Measurements from ENCODE around the gene OR2A42.
"Not testable (repeated sequence)": the region's sequence is repeated elsewhere in the genome, so short reads cannot be mapped to it uniquely, and the experiment has no call there.

Gene OR2A42

GRCh38 chr7:144239365-144239764, at the start of gene OR2A42:
Gene OR2A42 (minus strand): TSS chr7:144239605. CDS start chr7:144232843, 6,762 bp downstream.
- DNase-seq: not testable (repeated sequence)

DNA sequence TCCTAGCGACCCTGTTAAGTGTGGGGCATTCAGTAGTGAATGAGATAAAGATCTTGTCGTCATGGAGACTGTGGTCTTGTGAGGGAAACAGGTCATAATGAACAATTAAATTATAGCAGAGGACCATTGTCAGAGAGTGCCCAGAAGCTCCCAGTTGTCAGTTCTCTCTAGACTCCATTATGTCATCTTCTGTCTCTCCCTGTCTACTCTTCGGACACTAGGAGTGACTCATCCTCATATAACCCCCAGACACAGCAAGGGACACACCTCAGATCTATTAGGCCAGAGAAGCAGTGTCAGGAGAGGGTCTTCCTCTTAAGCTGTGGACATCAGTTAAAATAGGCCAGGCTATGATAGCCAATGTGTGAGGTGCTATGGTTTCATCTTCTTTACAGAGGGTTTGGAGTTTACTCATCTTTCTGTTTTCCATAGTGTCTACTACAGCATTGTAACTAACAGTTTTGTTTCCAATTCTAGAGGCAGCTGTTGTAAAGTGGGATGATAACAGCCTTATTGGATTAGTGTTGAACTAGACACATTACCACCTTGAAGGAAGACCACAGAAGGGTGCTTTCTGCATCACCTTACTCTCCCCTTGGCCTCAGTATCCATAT, 47.9 kb upstream of the OR2A42 start:
- DNase-seq: not testable (repeated sequence)

GRCh38 chr7:144283716-144284115, 44.3 kb upstream of the OR2A42 start:
- not testable (repeated sequence) for DNase-seq

DNA sequence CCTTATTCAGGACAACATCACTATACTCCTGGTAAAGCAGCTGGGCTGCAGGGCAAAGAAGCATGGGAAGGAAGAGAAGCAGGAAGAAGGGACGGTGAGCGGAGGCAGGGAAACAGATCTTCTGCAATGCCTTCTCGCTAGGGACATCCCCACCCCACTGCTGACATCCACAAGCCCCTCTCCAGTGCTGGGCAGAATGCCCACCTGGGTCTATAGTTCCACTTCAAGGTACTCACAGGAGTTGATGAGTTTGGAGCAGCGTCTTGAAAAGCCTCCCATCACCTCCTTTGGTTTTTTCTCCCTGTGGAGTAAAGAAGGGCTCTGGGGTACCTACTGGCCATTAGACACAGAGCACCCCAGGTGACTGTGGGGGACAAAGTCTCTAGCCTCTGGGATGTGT, 43.1 kb upstream of the OR2A42 start:
- DNase-seq: not testable (repeated sequence)

DNA sequence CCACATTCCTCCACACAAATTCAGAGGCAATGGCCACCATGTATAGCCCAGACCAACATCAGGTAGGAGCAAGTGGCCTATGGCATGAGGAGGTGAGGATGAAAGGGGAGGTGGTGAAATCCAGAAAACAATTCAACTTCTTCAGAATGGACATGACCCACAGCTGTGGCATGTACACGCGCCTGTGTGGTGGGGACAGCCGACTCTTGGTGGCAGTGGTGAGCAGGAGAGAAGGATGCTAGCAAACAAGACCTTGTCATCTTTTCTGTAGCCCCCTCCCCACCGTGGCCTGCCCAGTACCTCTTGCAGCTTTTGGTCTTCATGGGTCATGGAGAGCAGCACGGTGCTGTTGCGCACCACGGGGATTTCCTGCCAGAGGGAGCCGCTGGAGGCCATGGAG, 42.6 kb upstream of the OR2A42 start:
- not testable (repeated sequence) for DNase-seq

DNA sequence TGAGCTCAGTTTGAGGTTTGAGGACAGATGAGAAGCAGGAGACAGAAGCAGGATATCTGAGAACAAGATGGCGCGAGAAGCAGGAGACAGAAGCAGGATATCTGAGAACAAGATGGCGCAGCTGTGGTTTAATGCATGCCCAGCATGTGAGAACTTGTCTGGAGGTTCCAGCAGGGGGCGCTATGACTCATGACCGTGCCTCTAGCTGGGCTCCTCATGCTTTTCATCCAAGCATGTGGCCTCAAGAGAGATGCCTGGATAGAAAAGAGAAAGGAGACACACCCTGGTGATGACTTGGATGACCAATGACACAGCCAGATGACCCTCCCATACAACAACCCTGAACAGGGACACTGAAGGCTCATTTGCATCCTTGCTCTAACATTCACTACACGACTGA, 40.6 kb upstream of the OR2A42 start:
- not testable (repeated sequence) for DNase-seq

DNA sequence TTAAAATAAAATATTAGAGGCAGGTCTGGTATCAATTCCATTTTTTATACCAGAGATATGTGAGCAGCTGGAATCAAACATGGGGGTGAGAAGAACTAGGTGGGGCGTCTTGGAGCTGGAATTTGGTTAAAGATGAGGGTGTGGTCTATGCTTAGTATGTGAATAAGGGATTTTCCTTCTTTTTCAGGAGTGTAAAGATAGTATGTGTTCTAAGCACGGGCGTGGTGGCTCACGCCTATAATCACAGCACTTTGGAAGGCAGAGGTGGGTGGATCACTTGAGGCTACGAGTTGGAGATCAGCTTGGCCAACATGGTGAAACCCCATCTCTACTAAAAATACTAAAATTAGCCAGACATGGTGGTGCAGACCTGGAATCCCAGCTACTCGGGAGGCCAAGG, 35.9 kb upstream of the OR2A42 start:
- not testable (repeated sequence) for DNase-seq

DNA sequence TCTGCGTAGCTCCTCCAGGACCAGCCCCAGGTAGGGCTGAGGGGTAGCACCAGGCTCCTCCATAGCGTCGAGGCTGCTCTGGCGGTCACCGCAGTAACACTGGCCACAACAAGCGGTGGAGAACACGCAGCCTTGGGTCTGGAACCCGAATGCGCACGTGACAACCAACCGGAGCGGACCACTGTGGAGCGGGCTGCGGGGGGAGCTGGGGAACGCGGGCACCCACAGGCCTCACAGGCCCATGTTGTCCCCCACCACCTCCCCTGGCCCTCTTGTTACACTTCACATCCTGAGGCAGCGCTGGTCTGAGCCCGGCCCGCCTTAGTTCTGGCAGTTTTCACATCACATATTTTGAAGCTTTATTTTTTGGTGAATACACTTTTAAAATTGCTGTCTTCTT, 29.8 kb upstream of the OR2A42 start, which contains the start of gene CTAGE8:
CTAGE8 (minus strand) TSS at position 101 of the 400 bp plus-strand sequence; CDS start at position 63, 38 bp downstream.
- not testable (repeated sequence) for DNase-seq

DNA sequence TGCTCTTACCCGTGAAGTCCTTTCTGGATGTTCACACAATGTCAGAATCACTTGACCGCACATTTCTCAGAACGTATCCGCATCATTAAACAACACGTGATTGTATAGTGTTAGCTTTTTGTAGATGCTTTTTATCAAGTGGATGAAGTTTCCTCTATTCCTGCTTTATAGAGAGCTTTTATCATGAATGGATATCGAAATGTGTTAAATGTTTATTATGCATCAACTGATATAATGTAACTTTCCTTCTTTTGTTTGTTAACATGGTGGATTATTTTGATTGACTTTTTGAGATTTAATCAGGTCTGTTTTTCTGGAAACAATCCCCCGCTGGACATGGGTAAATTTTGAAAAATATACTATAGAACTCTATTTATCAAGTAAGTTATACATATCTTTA, 25.3 kb upstream of the OR2A42 start, which contains the start of gene OR2A7:
OR2A7 (minus strand) TSS at position 101 of the 400 bp plus-strand sequence. CDS start 5,164 bp downstream, outside the sequence.
- not testable (repeated sequence) for DNase-seq

GRCh38 chr7:144262128-144262527, 22.7 kb upstream of the OR2A42 start:
- DNase-seq: not testable (repeated sequence)

- DNase-seq: not testable (repeated sequence)
These were observed 19.7 kb upstream of the OR2A42 start for GRCh38 chr7:144259067-144259466.

DNA sequence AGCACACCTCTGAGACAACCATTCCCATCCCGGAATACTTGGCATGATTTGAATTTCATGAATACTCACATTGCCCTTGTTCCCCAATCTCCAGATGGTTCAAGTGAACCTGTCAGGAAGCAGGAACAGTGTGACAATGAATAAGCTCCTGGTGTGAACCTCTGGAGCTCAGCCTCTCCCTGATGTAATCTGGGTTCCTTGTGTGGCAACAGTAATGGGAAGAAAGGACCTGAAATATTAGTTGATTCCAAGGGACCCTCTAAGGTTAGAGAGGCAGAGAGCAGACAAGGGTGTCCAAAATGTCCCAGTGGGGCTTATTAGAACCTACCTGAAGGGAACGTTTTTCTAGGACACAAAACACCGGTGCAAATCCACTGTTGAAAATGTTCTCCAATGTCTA, 16.7 kb upstream of the OR2A42 start:
- DNase-seq: no peak

DNA sequence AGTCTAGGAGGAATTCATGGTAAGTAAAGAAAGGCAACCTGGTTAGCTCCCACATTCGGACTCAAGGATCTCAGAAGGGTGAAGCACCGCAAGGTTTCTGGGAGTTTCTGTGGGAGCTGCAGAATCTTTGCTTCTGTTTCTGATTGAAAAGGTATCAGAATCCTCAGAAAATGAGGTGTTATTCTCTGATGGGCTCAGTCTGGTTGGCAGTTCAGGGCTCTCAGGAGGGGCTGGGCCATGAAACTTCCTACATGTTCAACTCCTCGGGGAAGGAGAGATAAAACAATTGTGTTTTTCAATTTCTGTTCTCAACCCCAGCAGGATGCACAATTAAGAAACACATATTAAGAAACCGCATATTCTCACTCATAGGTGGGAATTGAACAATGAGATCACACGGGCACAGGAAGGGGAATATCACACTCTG, 16.1 kb upstream of the OR2A42 start:
- DNase-seq: no peak

DNA sequence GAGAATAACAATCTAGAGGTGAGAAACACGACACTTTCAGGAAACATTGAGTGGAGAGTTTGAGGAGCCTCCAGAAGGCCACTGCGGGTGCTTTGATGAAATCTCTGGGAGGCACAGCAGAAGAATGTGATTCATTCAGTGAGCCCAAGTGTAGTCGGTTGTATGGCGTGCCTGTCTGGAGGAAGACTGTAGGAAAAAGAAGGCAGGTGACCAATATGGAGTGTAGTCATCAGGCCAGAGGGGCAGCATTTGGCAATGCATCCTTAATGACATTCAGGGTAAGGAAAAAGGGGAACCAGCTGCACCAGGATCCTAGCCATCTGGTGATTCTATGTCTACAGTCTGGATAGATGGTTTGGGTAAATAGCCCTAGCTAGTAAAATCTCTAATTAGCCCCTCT, 12.9 kb upstream of the OR2A42 start:
- DNase-seq: not testable (repeated sequence)

- not testable (repeated sequence) for DNase-seq
These were observed 8.4 kb upstream of the OR2A42 start for GRCh38 chr7:144247674-144248330.

GRCh38 chr7:144246967-144247366, 7.6 kb upstream of the OR2A42 start:
- not testable (repeated sequence) for DNase-seq

DNA sequence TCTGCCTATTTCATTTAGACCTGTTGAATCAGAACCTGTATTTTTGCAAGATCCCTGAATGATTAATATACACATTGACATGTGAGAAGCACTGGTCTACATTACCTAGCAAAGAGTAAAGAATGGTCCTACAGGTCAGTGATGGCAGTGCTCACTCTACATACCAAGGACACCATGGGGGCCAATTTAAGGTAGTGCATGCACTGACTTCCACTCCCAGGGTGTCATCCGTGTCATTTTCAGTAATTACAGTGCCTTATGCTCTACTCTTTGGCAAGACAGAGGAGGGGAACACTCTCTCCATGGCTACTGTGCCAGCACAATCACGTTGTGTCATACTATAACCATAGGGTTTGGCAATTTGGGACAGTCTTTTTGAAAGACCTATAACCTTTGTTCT, 6.0 kb upstream of the OR2A42 start:
- not testable (repeated sequence) for DNase-seq

- not testable (repeated sequence) for DNase-seq
These were observed 799 bp downstream of the OR2A42 start for GRCh38 chr7:144238530-144239082.

DNA sequence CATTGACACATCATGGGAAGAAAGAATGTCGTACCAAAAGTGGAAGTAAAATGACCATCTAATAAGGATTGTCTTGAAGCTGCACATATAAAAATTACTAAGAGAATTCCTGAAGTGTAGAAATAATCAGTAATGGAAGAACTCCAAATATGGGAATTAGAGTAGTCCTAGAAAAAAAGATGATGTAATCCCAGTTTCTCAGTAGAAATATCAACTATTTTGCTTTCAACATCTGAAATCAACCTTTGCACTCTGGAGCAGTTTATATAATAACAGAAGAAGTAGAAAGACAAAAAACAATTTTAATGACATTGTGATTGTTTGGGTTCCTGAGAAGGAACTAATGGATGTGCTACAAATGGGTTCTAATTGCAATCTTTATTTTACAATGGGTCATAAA, 6.4 kb downstream of the OR2A42 start:
- not testable (repeated sequence) for DNase-seq

- DNase-seq: not testable (repeated sequence)
These were observed 8.4 kb downstream of the OR2A42 start for GRCh38 chr7:144231027-144231426.

GRCh38 chr7:144228810-144229209, 10.6 kb downstream of the OR2A42 start:
- DNase-seq: not testable (repeated sequence)

- DNase-seq: not testable (repeated sequence)
These were observed 12.5 kb downstream of the OR2A42 start for GRCh38 chr7:144226866-144227265.

DNA sequence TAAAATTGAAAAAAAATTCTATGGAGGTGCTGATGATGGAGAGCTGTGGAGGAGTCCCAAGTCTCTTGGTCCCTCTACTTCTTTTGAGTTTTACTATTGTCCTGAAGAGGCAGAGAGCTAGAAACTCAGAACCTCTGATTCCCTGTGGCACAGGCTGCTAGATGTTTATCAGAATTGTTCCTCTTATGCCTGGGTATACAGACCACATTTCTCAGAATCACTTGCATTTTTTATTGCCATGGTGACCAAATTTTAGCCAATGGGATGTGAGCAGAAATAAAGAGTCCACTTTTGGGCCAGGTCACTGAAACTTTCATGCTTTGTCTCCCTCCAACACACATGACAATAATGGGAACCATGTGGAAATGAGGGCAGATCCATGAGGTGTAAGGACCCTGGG, 15.7 kb downstream of the OR2A42 start:
- not testable (repeated sequence) for DNase-seq

DNA sequence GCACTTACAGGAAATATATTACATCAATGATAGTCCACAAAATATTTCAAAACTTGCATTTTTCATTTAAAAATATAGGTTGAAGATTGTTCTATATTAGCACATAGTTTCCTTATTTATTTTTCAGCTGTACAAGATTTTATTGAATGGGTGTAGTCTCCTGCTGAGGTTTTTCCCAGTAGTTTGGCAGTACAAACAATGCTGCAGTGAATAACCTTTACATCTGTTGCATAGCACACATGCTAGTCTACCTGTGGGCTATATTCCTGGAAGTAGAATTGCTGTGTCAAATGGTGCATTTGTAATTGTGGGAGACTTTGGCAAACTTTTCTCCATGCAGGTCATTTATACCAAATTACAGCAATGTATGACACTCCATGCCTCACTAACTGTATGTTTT, 18.9 kb downstream of the OR2A42 start:
- not testable (repeated sequence) for DNase-seq
